HG02870 (cell line): Measurements from ENCODE around the gene MAP1LC3B.
"Not testable (repeated sequence)": the region's sequence is repeated elsewhere in the genome, so short reads cannot be mapped to it uniquely, and the experiment has no call there.

ENCODE experiments used
- ATAC-seq: cut with Tn5 transposase; IDR thresholded peaks from one replicate; pipeline ENCODE4 v1.9.1; 2021; ENCODE audit warnings: mild to moderate bottlenecking, moderate library complexity; ENCODE audit not compliant: unreplicated experiment

Gene MAP1LC3B

DNA sequence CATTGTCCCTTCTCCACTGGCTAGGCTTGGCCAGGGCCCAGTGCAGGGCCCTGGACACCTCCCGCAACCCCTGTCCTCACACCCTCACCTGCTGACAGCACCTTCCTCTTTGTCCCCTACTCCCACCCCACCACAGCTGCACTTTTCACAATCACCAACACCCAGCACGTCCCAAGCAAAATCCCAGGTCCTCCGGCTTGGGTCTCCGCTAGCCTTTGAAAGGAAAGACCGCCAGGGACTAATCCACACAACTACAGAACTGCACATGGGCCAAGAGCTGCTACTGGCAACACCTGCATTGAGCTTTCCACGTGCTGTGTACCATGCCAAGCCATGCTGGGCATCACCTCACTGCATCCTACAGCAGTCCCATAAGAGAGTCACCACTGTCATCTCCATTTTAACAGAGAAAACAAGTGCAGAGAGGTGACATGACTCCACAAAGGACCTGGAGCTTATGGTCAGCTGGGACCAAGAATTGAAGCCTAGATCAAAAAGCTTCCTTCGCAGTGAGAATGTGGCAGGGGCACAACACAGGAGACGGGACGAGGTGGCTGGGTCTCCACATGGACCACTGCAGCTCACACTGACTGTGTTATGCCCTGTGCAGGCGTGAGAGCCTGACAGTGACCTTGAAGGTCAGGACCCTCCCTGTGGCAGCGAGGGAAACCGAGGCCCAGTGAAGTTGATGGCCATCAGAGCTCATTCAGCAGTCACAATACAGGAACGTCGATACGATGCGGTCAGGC lies 31.1 kb upstream of the MAP1LC3B start:
- no peak for ATAC-seq

DNA sequence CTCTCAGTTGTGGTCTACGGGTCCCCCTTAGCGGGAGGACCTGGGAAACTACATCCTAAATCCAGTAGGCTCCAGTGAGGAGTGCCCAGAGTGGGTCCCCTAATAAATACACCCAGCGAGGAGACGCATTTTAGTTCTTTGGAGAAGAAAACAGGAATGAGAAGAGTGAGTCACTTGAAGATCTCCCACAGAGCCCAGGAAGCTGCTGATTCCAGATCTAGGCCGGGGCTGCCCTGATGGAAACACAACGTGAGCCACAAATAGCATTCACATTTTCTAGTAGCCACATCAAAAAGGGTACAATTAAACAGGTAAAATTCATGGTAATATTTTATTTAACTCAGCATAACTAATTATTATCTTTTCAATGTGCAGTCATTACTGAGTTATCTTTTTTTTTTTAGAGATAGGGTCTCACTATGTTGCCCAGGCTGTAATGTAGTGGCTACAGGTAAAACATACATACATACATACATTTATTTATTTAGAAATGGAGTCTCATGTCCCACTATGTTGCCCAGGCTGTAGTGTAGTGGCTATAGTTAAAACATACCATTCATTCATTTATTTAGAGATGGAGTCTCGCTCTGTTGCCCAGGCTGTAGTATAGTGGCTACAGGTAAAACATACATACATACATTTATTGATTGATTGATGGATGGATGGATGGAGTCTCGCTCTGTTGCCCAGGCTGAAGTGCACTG lies 30.1 kb upstream of the MAP1LC3B start:
- ATAC-seq = no peak

DNA sequence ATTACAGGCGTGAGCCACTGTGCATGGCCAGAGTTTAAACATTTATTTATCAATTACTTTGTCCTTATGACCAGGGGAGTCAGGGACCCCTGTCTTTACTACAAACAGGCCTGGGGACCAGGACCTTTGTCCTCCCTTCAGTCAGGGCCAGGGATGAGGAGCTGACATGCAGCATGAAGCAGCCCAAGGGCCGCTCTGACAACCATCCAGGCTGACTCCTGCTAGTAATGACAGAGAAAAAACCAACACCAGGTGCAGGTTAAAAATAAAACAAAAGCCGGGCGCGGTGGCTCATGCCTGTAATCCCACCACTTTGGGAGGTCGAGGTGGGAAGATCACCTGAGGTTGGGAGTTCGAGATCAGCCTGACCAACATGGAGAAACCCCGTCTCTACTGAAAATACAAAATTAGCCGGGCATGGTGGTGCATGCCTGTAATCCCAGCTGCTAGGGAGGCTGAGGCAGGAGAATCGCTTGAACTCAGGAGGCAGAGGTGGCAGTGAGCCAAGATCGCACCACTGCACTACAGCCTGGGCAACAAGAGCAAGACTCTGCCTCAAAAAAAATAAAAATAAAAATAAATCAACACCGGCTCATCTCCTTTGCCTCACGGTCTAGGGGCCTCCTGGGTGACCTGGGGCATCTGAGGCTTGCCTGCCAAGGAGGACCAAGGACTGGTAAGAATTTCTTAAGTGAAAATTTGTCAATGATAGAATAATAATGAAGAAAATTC lies 29.1 kb upstream of the MAP1LC3B start:
- not testable (repeated sequence) for ATAC-seq

DNA sequence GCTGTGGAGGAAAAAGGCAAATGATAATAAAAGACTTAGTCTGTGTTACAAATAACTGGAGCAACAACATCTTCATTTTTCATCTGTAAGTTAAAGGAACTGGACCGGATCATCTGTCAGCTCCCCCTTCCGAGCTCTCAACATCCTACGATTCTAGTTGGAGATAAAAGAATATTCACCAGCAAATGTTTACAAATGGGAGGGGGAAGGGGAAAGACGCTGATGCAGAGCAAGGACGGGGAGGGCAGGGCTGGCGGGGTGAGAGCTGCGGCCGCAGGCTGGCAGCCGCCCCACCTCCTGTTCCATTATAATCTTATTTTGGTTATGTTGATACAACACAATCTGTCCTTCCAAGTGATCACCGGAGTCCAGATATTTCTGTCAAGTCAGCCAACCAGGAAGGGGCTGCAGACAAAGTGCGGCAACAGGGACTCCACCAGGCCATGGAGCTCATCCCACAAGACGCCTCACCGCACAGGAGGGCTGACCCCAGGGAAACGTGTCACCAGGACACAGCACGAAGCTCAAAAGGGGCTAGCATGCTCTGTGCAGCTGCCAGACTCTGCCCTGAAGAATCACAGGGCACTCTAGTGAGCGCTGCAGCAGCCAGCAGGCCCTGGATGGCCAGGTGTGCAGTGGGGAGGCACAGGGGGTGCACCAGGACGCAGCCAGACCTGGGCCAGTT lies 28.2 kb upstream of the MAP1LC3B start:
- ATAC-seq = no peak

DNA sequence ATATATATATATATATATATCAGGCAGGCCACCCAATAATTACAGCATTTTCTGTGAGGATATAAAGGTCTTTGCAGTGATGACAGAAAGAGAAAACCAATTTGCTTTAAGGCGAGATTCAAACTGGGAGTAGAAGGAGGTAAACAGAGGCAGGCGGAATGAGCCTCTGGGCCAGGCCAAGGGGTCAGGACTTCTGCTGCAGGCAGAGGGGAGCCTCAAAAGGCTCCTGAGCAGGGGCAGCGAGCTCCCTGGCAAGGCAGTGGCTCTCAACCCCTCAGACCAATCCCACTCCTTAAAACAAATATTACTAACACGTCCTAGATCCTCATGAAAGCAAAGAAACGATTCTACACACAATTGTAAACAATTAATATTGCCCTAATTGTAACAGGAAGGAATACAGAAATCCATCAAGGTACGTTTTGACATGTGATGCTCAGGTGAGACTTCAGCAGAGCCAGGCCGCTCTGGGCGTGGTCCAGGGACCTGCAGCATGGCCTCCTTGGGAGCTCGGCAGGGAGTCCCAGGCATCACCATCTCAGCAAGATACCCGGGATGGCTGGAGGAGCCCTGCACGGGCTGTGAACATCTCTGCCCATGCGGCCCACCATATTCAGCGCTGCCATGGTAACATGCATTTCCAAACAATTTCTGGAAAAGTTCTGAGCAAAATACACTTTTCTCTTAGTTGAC lies 27.0 kb upstream of the MAP1LC3B start:
- no peak for ATAC-seq

DNA sequence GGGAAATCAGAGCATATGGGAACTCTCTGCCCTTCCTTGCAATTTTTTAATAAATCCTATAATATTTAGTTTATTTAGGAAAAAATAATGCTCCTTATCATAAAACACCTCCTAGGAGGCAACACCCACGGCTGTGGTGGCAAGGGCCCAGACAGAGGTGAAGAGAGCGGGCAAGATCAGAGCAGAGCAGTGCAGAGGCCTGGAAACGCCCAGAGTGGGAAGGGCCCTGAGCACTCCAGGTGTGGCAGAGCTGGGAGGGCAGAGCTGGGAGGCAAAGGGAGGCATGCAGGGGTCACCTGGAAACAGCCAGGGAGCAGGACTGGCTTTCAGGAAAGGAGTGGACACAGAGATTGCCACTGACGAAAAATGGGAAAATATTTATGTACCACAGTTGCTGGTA lies 25.8 kb upstream of the MAP1LC3B start:
- no peak for ATAC-seq

DNA sequence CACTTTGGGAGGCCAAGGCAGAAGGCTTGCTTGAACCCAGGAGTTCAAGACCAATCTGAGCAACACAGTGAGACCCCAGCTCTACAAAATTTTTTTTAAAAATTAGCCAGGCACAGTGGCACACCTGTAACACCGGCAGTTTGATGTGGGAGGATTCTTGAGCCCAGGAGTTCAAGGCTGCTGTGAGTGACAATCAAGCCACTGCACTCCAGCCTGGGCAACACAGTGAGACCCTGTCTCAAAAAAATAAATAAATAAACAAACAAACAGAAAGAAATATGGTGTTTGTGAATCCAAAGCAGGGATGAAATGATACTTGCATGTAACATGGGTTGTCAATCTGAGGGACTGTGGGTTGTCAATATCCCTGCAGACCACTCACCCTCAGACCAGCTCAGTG lies 25.2 kb upstream of the MAP1LC3B start:
- ATAC-seq = no peak

DNA sequence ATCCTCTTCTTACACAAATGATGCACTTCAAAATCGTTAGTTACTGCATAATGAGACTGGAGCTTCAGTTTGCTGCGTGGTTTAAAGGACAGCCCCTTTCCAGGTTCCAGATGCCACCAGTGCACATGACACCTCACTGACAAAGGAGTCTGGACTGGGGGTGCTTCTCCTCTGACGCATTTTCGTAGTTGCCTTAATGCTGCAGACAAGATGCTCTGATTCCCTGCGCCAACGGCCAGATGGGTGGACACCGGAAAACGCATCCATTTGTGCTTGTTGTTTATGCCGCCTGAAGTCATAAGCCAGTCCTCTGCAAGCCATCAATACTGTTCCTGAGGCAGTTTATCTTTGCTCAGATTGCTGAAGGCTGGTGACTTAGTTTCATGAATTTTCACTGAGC lies 24.6 kb upstream of the MAP1LC3B start:
- no peak for ATAC-seq

DNA sequence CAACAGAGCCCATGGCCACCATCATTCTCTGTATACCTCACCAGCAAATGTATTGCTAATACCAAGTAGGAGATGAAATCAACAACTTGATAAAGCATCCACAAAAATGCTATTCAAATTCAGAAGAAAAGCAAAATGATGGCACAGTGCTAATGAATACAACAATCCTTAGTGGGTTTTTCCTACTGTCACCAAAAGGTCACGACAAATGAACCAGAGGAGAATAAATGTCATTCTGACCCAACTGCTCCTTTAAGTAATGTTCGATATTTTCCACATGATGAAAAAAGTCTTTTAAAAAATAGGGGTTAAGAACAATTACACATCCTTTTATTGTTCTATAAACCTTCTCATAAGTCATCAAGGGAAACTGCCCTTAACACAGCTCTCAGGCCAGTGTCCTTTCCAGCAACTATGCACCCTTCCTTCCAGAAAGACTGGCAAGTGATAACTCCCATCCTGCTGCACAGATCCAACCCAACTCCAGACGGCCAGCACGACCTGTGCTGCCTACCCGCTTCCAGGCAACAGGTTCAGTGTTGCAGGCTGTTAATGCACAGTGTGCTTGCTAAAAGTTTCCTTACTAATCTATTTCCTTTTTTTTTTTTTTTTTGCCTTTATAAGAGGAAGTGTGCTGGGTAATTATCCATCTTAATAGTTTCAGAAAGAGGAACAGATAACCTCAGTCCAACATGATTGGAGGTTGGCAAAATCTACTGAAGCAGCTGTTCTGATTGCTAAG lies 23.9 kb upstream of the MAP1LC3B start:
- ATAC-seq = no peak

DNA sequence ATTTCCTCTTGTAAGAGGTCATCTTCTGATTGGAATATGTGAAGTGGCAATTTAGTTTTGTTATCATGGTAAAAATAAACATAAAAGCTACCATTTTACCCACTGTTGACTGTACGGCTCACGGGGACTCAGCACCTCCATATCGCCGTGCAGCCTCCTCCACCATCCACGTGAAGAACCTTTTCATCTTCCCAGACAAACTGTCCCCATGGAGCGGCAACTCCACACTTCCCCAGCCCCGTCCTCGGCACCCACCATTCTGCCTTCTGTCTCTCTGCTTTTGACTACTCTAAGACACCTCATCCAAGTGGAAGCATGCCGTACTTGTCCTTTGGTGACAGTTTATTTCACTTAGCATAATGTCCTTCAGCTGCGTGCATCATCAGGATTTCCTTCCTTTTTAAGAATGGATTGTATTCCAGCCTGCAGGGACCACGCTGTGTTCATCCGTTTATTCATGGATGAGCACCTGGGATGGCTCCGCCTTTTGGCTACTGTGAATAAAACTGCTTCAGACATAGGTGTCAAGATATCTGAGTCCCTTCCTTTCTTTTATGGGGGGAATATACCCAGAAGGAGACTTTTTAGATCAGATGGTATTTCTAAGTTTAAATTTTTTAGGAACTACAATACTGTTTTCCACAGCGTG lies 22.9 kb upstream of the MAP1LC3B start:
- ATAC-seq = no peak

DNA sequence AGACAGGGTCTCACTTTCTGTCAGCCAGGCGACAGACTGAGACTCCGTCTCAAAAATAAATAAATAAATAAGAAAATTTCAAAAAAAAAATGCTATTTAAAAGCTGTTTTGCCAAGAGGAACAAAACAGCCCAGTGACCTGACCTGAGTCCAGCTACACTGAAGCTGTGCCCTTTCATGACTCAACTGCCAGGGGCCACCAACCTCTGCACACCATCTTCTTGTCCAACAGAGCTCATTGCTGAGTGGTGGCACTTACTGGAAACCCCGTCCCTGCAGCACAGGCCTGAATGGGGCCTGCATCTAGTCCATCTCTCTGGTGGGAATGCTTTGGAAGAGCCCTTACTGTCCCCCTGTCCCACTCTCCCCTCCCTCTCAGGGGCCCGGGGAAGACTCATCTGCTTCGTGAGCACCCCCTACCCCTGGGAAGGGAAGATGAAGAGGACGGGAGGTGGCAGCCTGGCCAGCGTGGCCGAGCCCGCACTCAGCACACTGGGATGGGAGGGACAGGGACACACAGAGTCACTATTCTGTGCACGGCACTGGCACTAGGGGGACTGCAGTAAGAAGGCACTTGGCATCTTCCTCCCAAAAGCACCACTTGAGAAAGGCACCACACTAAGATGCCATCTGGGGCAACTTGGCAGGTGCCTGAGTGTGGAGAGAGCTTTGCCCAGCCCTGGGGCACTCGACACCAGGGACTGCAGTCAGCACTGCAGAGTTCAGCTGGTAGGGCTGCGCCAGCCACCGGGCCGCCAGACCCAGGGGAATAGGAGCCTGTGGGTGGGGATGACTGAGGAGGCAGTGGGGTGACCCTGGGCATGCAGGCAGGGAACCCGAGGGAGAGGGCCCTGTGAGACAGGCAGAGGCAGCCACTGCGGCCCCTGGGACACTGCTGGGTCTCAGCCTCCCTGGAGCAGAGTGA lies 22.1 kb upstream of the MAP1LC3B start:
- ATAC-seq = no peak

DNA sequence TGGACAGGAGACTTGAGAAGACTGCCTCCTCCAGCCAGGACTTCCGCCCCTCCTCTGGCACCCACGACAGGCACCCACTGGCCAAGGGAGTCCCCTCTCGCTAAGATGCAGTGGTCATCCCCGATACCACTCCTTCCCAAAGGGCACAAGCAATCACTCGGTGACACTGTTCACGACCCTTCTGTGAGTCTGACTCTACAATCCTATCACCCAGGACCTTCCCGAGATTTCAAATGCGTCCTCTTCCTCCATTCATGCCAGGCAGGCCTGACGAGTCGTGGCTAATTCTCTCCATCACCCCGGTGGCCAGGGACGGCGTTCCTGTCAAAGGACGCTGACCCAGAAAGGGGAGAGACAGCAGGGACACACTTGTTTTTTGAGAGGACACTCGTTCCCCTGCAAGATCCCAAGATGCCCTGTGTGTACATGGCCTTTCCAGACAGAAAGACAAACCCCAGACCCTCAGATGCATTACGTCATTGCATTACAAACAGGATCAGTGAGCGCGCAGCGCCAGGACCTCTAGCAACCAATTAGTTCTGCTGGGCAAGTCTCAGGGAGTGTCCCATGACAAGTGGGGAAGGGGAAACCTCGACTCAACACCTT lies 20.8 kb upstream of the MAP1LC3B start:
- no peak for ATAC-seq

DNA sequence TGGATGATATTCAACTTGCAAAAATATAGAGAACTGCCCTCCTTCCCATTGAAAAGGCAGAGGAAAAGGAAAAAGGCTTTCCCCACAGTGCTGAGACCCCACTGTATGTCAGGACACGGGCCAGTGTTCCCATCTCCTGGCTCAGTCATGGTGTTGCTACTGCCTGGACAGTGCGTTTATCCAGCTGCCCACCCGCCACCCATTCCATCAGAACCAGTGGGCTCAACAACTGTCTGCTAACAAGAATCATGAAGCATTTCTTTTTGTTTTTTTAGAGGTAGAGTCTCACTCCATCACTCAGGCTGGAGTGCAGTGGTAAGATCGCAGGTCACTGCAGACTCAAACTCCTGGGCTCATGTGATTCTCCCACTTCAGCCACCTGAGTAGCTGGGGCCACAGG lies 19.8 kb upstream of the MAP1LC3B start:
- no peak for ATAC-seq

DNA sequence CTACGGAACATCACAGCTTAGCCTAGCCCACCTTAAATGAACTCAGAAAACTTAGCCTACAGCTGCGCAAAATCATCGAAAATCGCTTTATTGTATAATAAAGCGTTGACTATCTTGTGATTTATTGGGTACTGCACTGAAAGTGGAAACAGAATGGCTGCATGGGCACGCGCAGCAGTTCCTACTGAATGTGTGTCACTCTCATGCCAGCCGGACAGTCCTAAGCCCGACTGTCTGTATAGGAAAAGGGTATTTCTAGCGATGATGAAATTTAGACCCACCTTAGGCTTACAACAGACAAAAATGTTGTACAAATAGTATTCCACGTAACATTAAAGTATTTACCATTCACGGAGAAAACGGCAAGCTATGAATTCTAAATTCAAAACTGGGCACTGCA lies 17.8 kb upstream of the MAP1LC3B start:
- ATAC-seq = no peak

DNA sequence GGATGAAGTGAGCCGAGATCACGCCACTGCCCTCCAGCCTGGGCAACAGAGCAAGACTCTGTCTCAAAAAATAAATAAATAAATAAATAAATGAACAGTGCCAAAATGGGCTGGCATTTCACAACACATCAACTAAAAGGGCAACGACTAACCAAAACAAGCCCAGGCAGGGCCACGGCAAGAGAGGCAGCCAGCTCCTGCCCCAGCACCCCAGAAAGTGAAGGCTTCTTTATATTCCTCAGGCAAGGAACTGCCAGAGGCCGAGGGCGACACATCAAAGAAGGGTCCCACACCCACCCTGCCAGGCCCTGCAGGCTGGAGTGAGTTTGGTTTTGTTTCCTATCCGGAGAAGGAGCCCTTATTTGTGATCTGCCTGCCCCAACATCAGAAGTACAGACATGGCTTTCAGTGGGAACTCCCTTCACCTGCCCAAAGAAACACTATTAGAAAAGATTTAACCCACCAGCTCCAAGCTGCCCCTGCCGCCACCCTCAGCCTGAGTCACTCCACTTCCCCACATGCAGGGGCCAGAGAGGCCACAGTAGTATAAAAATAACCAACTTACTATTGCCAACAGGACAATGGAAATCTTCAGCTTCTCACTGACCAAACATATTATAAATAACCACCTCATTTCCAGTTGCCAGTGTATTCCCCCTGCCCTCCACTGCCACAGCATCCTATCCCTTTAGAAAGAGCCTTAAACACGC lies 16.6 kb upstream of the MAP1LC3B start:
- ATAC-seq = no peak

DNA sequence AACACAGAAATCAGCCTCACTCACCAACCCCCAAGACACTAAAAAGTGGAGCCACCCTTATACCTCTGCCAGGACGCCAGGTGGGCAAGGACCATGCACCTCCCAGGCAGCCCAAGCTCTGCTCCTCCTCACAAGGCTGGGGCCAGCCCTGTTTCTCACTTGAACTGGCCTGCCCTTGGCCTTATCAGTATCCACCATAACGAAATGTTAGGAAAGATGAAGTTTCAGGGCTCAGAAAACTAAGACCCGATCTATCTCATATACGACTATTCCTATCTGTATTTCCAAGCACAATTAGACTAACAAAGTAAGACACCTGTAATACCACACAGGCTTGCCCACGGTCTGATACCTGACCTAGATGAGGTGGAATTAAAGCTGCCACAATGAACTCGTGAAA lies 15.5 kb upstream of the MAP1LC3B start:
- no peak for ATAC-seq

DNA sequence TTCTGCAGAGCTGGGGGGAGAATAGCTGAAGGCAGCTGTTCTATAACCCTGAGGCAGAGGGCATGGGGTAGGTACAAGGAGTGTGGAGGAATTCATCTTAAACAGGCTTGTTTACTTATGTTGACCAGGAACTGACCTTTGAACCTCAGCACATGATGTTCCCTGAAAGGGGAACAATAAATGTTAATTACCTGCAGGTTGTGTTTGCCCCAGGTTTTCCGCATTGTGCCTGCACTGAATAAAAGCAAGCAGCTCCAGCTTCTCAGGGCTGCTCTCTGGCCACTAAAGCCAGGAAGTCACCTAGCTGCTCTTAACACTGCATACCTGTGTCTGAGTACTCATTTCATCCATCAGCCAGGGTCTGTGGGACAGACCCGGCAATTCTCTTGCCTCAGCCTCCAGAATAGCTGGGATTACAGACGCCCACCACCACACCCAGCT lies 12.8 kb upstream of the MAP1LC3B start:
- ATAC-seq = not testable (repeated sequence)
